CD4-positive, alpha-beta memory T cell (primary cell): ENCODE measurements around the gene MPL. TPM values are rescaled to one million over a fixed set of nuclear protein-coding genes. Genes with fewer than 3 reads are reported as not detected.
A peak's percentile ranks its signal among the peaks of the same experiment; 100 is the strongest.

Experiments used
- CTCF ChIA-PET: fragments of 350-600 bp; sonication (Branson Sonifier 250); formaldehyde crosslinking; loops from one replicate; lab custom pipeline; 2021; ENCODE audit warnings: inconsistent platforms; ENCODE audit not compliant: partially characterized antibody; lab: Charles Lee
- POLR2A ChIA-PET: fragments of 350-600 bp; sonication (Branson Sonifier 250); formaldehyde crosslinking; loops from one replicate; lab custom pipeline; 2021; ENCODE audit not compliant: partially characterized antibody; lab: Charles Lee
- DNase-seq, 5 donors: peaks; one replicate each; pipeline versions ENCODE4 v3.0.0 to v3.0.0-alpha.2; 2020 to 2022; ENCODE audit warnings: mixed read lengths in 1 of 5
- H3K27ac ChIP-seq: one replicate; pipeline ENCODE4 v1.7.0; 2013; ENCODE audit warnings: low read depth, low read length
- H3K27me3 ChIP-seq: 2 replicates; pipeline ENCODE4 v1.7.0; 2013; ENCODE audit warnings: mild to moderate bottlenecking, low read length, moderate library complexity; ENCODE audit not compliant: insufficient read depth
- H3K36me3 ChIP-seq: 2 replicates; pipeline ENCODE4 v1.7.0; 2013; ENCODE audit warnings: mild to moderate bottlenecking, low read length, moderate library complexity; ENCODE audit not compliant: insufficient read depth
- H3K4me1 ChIP-seq: 2 replicates; pipeline ENCODE4 v1.7.0; 2013; ENCODE audit warnings: mild to moderate bottlenecking, low read length, moderate library complexity; ENCODE audit not compliant: insufficient read depth
- H3K4me3 ChIP-seq, 2 donors: one replicate each; pipeline ENCODE4 v1.7.0; 2013; ENCODE audit warnings: low read length in 2 of 2, mild to moderate bottlenecking in 1 of 2
- H3K9me3 ChIP-seq, 2 donors: one replicate each; pipeline ENCODE4 v1.7.0; 2013; ENCODE audit warnings: low read length in 2 of 2, control low read depth in 1 of 2; ENCODE audit not compliant: control insufficient read depth in 1 of 2
- H3K27ac Mint-ChIP-seq, 7 donors: one replicate each; pipeline ENCODE4 v1.8.0; 2020 to 2021; ENCODE audit warnings: mixed read lengths in 7 of 7, mild to moderate bottlenecking in 6 of 7, inconsistent platforms in 3 of 7, moderate library complexity in 3 of 7
- H3K27me3 Mint-ChIP-seq, 2 donors: one replicate each; pipeline ENCODE4 v1.8.0; 2020 to 2021; ENCODE audit warnings: mixed read lengths in 2 of 2
- H3K36me3 Mint-ChIP-seq, 2 donors: one replicate each; pipeline ENCODE4 v1.8.0; 2020 to 2021; ENCODE audit warnings: mixed read lengths in 2 of 2, inconsistent platforms in 1 of 2, mild to moderate bottlenecking in 1 of 2
- H3K4me1 Mint-ChIP-seq, 4 donors: one replicate each; pipeline ENCODE4 v1.8.0; 2020 to 2021; ENCODE audit warnings: mixed read lengths in 4 of 4, mild to moderate bottlenecking in 1 of 4
- H3K4me3 Mint-ChIP-seq, 8 donors: one replicate each; pipeline ENCODE4 v1.8.0; 2020 to 2021; ENCODE audit warnings: mixed read lengths in 8 of 8, mild to moderate bottlenecking in 7 of 8, moderate library complexity in 6 of 8, inconsistent platforms in 3 of 8
- H3K9me3 Mint-ChIP-seq, 8 donors: one replicate each; pipeline ENCODE4 v1.8.0; 2020 to 2021; ENCODE audit warnings: mixed read lengths in 8 of 8, mild to moderate bottlenecking in 5 of 8, inconsistent platforms in 3 of 8, moderate library complexity in 1 of 8
- intact Hi-C: fragments of 100-400 bp; cut with micrococcal nuclease; formaldehyde crosslinking; loops from one replicate; pipeline ENCODE4 v1.15.1; 2023
- polyA plus RNA-seq, 2 donors: library from polyadenylated mRNA; unstranded; fragments of 300-500 nt; fragmentation: Illumina TruSeq; gene quantifications; one replicate each; pipeline ENCODE4 v1.2.3, GENCODE V29; 2021
- total RNA-seq, 2 experiments: library from RNA; stranded (reverse); gene quantifications; one replicate each; pipeline ENCODE4 v1.2.3, GENCODE V29; 2021

Gene MPL
- total and polyA plus RNA-seq, 4 experiments from 2014 or later, result not detected

DNA sequence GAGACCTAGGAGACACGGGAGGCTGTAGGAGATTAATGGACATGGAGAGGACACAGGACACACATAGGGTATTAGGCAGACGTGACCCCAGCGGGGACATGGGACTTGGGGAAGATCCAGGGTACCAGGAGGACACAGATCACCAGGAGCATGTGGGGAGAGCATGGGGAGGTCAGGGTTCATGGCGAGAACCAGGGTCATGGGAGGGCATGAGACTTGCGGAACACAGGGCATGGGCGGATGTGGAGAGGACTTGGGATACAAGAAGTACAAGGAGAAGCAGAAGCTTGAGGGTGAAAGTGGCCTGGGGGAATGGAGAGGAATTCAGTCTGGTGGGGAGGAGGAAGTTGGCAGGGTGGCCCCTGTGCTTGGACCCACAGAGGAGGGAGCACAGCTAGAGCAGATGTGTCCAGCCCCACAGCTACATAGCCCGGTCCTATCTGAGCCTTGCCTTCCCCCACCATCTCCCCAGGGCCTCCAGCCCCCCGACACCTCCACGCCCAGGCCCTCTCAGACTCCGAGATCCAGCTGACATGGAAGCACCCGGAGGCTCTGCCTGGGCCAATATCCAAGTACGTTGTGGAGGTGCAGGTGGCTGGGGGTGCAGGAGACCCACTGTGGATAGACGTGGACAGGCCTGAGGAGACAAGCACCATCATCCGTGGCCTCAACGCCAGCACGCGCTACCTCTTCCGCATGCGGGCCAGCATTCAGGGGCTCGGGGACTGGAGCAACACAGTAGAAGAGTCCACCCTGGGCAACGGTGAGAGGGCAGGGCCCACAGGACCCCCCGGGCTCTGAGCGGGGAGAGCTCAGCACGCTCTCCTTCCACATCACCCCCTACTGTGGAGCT lies 24.7 kb upstream of the MPL start:
- no peaks in the 10 kb centered on the region for H3K36me3 Mint-ChIP-seq
- DNase-seq, result no peak
- peak overlapping the region in 1 of 7 donors; percentile 53 for H3K27ac Mint-ChIP-seq
- H3K36me3 ChIP-seq, result no peaks in the 10 kb centered on the region
- H3K27me3 ChIP-seq, result no peaks in the 10 kb centered on the region
- intact Hi-C loops, result no loop called here
- H3K4me1 Mint-ChIP-seq, result no peaks in the 10 kb centered on the region
- no peak overlapping the region for H3K4me3 ChIP-seq
- H3K9me3 ChIP-seq, result no peaks in the 10 kb centered on the region
- CTCF ChIA-PET, result no interaction called here
- H3K4me3 Mint-ChIP-seq, result no peak overlapping the region
- peaks cover 1 to 2% of the 10 kb centered on the region in 2 donors for H3K27me3 Mint-ChIP-seq
- H3K4me1 ChIP-seq, result no peaks in the 10 kb centered on the region
- H3K9me3 Mint-ChIP-seq, result peaks cover 0 to 3% (median 0%) of the 10 kb centered on the region in 8 donors
- no peak overlapping the region for H3K27ac ChIP-seq
- POLR2A ChIA-PET, result no interaction called here

GRCh38 chr1:43313771-43314170 lies 23.8 kb upstream of the MPL start:
- Histone ChIP-seq H3K9me3 (no peaks in the 10 kb centered on the region), H3K4me3 (no peak overlapping the region), H3K27me3 (no peaks in the 10 kb centered on the region), H3K27ac (no peak overlapping the region), H3K4me1 (no peaks in the 10 kb centered on the region), H3K36me3 (no peaks in the 10 kb centered on the region)
- ChIA-PET CTCF (no interaction called here), POLR2A (no interaction called here)
- Mint-ChIP-seq H3K9me3 (peaks cover 0 to 3% (median 0%) of the 10 kb centered on the region in 8 donors), H3K27me3 (peaks cover 1 to 2% of the 10 kb centered on the region in 2 donors), H3K4me3 (no peak overlapping the region), H3K36me3 (no peaks in the 10 kb centered on the region), H3K27ac (no peak overlapping the region), H3K4me1 (no peaks in the 10 kb centered on the region)
- intact Hi-C loops, result no loop called here
- no peak for DNase-seq

DNA sequence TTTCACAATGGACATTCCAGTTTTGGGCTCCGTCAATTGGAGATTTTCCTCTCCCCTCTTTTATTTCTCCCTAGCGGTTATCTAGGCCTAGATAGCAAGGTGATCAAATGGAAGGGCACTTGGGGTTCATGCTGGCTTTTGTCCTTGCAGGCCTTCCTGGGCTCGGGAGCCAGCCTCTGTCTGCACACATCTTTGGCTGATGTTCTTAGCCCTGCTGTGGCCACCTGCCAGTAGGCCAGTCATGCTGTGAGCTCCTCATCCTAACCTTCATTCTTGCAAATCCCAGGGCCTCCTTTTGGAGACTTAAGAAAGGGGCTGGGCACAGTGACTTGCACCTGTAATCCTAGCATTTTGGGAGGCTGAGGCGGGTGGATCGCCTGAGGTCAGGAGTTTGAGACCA lies 23.4 kb upstream of the MPL start:
- ChIA-PET CTCF (no interaction called here), POLR2A (no interaction called here)
- H3K4me3 ChIP-seq, result no peak overlapping the region
- DNase-seq, result no peak
- Mint-ChIP-seq H3K27ac (no peak overlapping the region), H3K27me3 (peaks cover 1 to 2% of the 10 kb centered on the region in 2 donors), H3K4me3 (no peak overlapping the region), H3K36me3 (no peaks in the 10 kb centered on the region), H3K4me1 (no peaks in the 10 kb centered on the region), H3K9me3 (peaks cover 0 to 2% (median 0%) of the 10 kb centered on the region in 8 donors)
- H3K36me3 ChIP-seq, result no peaks in the 10 kb centered on the region
- H3K9me3 ChIP-seq, result no peaks in the 10 kb centered on the region
- intact Hi-C loops, result no loop called here
- H3K27me3 ChIP-seq, result no peaks in the 10 kb centered on the region
- no peak overlapping the region for H3K27ac ChIP-seq
- no peaks in the 10 kb centered on the region for H3K4me1 ChIP-seq

GRCh38 chr1:43315481-43315880 lies 22.1 kb upstream of the MPL start:
- ChIA-PET POLR2A (no interaction called here), CTCF (no interaction called here)
- Histone ChIP-seq H3K36me3 (no peaks in the 10 kb centered on the region), H3K9me3 (no peaks in the 10 kb centered on the region), H3K27me3 (no peaks in the 10 kb centered on the region), H3K27ac (no peak overlapping the region), H3K4me1 (no peaks in the 10 kb centered on the region), H3K4me3 (no peak overlapping the region)
- Mint-ChIP-seq H3K36me3 (no peaks in the 10 kb centered on the region), H3K9me3 (no peaks in the 10 kb centered on the region), H3K4me3 (no peak overlapping the region), H3K27ac (peak overlapping the region in 1 of 7 donors; percentile 48), H3K27me3 (peaks cover 1 to 2% of the 10 kb centered on the region in 2 donors), H3K4me1 (no peaks in the 10 kb centered on the region)
- DNase-seq, result no peak
- intact Hi-C loops, result no loop called here

DNA sequence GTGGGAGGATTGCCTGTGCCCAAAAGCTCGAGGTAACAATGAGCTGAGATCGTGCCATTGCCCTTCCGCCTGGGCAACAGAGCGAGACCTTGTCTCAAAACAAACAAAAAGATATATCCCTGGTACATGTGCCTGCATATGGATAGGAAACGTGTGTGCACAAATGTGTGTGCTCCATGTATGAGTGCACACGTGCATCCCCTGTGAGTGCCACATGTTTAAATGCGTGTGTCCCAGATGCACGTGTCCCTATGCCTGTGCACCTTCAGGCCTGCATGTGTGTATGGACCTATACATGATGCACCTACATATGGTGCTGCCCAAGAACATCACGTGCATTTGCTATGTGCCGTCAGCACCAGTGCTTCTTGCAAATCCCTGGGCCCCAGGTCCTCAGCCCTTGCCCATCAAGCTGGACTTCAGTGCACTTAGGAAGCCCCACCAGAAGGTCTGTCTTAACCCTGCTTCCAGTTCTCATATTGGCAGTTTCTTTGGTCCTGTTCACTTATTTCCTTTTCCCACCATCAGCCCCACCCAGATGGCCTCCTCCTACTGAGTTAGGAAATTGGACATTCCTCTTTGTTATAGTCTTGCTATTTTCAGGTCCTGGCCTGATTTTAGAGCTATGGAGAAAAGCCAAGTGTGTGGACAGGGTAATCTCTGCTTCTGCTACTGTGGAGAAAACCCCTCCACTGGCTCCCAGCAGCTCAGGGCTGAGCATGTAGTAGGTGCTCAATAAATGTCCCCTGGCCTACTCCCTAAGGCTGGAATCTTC lies 21.5 kb upstream of the MPL start:
- H3K36me3 ChIP-seq, result no peaks in the 10 kb centered on the region
- intact Hi-C loops, result no loop called here
- H3K27ac ChIP-seq, result no peak overlapping the region
- no peaks in the 10 kb centered on the region for H3K4me1 ChIP-seq
- no peaks in the 10 kb centered on the region for H3K9me3 Mint-ChIP-seq
- peaks cover 0 to 2% of the 10 kb centered on the region in 2 donors for H3K27me3 Mint-ChIP-seq
- H3K4me1 Mint-ChIP-seq, result no peaks in the 10 kb centered on the region
- POLR2A ChIA-PET, result no interaction called here
- H3K4me3 ChIP-seq, result no peak overlapping the region
- H3K36me3 Mint-ChIP-seq, result no peaks in the 10 kb centered on the region
- H3K27ac Mint-ChIP-seq, result peak overlapping the region in 2 of 7 donors; percentile 41 to 48
- H3K27me3 ChIP-seq, result no peaks in the 10 kb centered on the region
- H3K4me3 Mint-ChIP-seq, result no peak overlapping the region
- no peak for DNase-seq
- CTCF ChIA-PET, result no interaction called here
- H3K9me3 ChIP-seq, result no peaks in the 10 kb centered on the region

DNA sequence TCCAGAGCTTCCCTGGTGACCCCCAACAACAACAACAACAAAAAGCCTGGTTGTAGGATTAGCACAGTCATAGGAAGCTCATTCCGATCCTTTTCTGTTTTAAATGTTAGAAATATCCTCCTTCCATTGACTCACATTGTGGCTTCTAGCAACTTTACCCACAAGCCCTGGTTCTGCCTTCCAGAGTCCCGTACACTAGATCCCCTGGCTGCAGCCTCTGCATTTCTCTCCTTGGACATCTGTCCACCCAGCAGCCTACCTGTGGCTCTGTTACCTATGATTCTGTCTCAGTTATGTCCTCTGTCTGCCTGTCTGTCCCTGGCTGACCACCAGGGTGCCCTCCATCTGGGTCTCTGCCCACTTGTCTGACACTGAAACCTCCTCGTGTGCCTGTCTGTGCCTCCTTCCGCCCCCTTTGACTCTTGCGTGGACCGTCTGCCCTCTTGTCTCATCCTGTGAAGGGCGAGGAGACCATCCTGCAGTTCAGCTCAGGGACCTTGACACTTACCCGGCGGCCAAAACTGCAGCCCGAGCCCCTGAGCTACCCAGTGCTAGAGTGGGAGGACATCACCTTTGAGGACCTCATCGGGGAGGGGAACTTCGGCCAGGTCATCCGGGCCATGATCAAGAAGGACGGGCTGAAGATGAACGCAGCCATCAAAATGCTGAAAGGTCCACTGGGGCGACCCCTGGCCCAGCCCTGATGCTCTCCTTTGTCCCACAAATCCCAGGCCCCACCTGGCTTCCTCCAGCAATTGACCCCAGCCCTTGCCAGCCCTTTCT lies 20.7 kb upstream of the MPL start:
- H3K4me1 ChIP-seq, result no peaks in the 10 kb centered on the region
- intact Hi-C loops, result no loop called here
- H3K9me3 ChIP-seq, result no peaks in the 10 kb centered on the region
- DNase-seq, result no peak
- Mint-ChIP-seq H3K27ac (no peak overlapping the region), H3K9me3 (no peaks in the 10 kb centered on the region), H3K36me3 (no peaks in the 10 kb centered on the region), H3K4me1 (no peaks in the 10 kb centered on the region), H3K4me3 (no peak overlapping the region), H3K27me3 (no peaks in the 10 kb centered on the region)
- no peaks in the 10 kb centered on the region for H3K27me3 ChIP-seq
- no peak overlapping the region for H3K27ac ChIP-seq
- CTCF ChIA-PET, result interaction anchor here (0.6 kb wide), 1 partner anchor 24 kb away, joined by 3 read pairs; no protein-coding TSS in a partner anchor
- no peak overlapping the region for H3K4me3 ChIP-seq
- H3K36me3 ChIP-seq, result no peaks in the 10 kb centered on the region
- POLR2A ChIA-PET, result no interaction called here
